Activated effector memory CD4-positive, alpha-beta T cell treated with anti-CD3 and anti-CD28 coated beads, Interleukin-2, amount 50 U/mL, for 16 hours (primary cell): ENCODE measurements around the gene TCEA2.
A peak's percentile ranks its signal among the peaks of the same experiment; 100 is the strongest.
"Not testable (repeated sequence)": the region's sequence is repeated elsewhere in the genome, so short reads cannot be mapped to it uniquely, and the experiment has no call there.

Experiments used
- DNase-seq: peaks from one replicate; pipeline ENCODE4 v3.0.0-alpha.2; 2020

The TCEA2 gene

DNA sequence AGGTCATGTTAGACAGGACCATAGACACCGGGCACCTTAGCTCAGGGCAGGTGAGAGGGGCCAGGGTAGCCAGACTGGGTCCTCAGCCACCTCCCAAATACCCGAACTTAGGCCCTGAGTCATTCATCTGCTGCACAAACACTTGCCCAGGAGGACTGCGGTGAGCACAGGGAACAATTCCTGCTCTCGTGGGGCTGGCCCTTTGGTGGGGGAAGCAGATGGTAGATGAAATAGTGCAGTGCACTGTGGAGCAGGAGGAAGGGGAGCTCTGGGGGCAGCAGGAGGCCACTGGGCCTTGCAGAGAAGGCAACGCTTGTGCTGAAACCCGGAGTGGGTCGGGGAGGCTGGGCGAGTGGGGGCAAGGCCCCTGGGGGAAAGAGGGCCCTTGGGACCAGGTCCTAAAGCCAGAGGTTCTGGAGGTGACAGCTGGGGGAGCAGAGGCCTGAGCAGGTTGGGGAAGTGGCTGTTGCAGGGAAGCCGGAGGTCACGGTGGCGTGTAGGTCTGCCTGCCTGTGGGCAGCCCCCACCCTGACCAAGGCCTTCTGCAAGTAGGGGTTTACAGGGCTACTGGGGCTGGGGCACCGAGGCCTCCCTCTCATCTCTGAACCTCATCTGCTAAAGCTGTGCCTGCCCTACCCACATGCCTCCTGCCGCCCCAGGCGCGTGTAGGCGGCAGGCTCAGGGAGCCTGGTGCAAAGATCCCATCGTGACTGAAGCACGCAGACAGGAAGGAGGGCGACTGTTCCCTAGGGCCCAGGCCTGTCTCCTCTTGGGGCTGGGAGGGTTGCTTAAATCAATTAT is 49.0 kb downstream of the TCEA2 start:
- DNase-seq: peak; percentile 31

DNA sequence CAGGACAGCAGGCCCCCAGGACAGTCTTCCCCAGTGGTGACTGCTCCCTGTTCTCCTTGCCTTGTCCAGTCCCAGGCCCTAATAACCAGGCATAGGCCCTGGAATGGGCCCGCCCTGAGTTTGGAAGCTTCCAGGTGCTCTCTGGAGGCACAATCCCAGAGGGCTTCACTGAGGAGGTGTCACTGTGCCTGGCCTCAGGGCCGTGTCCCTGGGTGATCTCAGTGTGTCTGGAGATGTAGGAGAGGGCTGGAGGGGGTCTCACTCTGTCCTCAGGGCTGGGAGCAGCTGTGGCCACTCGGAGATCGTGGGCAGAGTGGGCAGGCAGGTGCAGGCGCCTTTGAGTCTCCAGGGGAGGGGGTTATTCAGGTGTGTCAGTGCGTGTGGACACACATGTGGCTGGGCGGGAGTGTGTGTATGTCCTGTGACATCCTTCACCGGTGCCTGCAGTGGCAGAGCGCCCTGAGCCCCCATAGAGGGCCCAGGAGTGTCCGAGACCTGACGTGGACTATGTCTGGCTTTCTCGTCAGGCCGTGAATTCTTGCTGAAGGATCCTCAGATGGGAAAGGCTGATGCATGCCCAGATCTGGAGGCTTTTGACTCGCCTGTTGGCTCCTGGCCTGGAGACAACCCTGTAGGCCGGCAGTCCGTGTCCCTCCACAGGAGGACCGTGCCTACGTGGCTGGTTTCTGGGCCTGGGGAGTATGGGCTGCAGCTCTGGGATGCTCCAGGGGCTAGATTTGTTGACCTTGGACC is 49.9 kb downstream of the TCEA2 start:
- peak; percentile 50 for DNase-seq

DNA sequence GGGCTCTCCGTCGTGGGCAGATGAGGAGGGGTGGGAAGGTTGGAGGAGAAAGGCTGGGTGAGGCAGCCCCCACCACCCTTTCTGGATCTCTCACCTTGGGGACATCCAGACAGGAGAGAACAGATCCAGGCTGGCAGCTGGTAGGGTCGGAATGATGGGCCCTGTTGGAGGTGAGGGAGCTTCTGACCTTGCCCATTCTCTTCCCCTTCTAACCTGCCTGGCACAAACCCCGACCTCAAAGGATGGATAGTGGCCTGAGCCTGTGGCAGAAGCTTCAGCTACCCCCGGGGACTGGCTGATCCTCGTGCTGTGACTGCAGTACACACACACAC is 50.4 kb downstream of the TCEA2 start:
- DNase-seq: peak; percentile 46

DNA sequence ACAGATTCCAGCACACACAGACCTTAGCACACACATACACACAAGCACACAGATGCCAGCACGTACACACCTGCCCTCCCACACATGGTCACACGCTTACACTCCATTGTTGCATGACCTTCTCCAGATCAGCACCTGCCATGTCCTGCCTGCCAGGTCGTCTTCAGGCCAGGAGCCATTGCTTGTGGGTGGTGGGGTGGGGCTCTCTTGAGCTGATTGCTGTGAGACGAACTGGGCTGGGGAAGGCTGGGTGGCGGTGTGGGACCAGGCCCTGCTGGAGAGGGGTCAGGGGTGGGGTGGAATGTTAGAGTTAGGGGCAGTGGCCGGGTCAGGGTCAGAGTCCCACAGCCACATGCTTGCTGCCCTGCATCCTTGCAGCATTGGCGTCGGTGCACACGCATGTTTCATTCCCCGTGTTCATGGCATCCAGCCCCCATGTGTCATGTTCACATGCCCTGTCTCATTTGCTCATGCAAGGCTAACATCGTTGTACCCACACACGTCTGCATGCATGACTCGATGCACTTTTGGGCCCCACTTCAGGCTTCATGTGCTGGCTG is 50.9 kb downstream of the TCEA2 start:
- peak; percentile 50 for DNase-seq

DNA sequence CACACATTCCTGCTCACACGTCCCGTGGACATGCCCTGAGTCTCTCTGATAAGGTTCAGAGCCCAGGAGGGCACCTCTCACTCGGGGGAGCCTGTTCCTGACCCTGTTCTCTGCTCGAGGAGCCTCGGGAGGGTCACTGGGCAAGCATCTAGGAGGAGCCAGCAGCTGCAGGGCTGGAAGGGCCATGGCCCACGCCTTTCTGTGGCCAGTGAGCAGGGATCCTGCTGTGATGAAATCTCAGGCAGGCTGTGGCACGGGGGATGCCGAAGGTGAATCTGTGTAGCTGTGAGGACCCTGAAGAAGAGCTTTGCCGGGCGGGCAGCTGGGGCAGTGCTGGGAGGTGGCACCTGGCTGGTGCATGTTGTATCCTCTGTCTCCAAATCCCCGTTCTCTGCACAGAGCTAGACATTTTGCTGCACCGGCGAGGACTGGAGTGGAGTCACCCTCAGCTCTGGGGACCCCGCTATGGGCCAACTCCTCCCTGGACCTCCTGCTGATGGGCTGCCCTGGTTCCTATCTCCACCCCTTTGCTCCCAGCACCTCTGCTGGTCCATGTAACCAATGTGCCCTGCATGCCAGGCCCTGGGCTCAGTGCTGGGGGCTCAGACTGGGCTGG is 51.5 kb downstream of the TCEA2 start:
- peak; percentile 53 for DNase-seq

DNA sequence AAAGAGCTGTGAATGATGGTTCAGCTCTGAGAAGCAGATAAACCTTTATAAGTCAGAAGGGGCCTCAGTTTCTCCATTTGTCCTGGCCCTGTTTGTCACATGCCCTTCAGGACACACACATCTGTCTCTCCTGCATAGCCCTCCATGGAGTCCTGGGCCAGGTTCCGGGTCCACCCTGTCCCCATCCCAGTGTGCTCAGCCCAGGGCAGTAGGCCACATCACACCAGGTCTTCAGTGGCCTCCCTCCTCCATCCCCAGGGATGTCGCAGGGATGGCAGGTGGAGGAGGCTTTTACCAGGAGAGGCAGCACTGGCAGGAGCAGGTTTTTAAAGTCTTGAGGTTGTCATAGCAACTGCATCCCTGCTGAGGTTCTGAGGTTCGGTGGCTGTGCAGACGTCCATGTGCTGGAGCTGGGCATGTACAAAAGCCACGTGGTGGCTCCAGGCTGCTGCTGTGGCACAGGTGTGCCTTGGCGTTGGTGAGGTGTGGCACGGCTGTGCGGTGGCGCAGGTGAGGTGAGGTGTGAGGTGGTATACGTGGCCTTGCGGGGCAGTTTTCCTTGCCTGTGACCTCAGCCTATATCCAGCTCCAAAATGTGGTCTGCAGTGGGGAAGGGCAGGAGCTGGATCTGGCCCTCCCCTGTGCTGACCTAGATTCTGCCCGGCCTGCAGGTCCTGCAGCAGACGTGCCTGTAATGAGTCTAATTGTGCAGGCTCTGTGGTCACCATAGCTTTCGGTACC is 52.3 kb downstream of the TCEA2 start:
- DNase-seq: peak; percentile 51

DNA sequence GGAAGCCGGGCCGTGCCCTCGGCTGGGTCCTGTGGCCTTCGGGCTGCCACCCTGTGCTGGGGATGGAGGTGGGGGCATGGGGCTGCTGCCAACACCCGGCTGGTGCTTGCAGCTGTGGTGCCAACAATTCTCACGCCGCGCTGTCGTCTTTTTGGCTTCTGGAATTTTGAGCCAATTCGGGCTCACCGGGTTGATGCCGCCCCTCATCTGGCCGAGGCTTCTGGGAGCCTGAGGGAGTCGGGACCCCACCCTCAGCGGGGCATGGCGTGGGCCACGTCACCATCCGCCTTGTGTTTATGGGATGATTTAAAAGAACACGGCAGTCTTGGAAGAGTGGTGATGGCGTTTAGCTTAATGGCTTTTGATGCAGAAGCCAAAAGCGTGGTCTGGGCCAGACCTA is 53.0 kb downstream of the TCEA2 start:
- peak; percentile 59 for DNase-seq

DNA sequence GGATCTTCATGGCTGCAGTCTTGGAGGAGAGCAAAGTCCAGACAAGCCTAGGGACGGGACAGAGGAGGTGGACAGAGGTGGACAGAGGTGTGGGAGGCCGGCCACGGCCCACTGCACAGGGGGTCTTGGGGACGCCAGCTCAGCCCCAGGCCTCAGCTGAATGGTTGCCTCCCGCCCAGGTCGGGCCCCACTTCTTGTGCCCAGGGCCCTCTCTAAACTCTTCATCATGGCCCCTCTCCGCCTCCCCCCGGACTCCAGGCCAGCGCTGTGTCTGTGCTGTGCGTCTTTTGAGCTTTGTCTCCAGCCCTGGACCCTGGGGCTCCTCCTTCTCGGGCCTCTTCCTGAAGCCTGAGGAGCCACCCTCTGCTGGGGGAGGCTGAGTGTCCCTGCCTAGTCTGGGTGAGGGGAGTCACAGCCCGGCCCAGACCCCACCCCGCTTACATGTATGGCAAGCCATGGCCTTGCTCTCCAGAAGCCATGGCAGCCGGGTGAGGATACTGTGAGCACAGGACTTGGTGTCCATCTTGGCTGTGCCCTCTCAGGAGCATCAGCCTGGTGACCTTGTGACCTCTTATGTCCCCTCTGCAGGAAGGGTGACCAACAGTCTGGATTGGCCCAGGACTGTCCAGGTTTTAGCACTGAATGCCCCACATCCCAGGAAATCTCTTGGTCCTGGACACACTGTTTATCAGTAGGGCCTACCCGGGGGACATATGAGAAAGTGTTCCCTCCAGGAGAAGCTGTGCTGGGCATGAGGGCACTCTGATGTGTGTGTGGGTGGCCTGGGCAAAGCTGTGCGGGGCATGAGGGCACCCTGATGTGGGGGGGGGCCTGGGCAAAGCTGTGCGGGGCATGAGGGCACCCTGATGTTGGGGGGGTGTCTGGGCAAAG is 53.8 kb downstream of the TCEA2 start:
- DNase-seq: peak; percentile 49

DNA sequence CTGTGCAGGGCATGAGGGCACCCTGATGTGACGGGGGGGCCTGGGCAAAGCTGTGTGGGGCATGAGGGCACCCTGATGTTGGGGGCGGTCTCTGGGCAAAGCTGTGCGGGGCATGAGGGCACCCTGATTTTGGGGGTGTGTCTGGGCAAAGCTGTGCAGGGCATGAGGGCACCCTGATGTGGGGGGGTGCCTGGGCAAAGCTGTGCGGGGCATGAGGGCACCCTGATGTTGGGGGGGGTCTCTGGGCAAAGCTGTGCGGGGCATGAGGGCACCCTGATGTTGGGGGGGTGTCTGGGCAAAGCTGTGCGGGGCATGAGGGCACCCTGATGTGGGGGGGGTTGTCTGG is 54.4 kb downstream of the TCEA2 start:
- DNase-seq: not testable (repeated sequence)

DNA sequence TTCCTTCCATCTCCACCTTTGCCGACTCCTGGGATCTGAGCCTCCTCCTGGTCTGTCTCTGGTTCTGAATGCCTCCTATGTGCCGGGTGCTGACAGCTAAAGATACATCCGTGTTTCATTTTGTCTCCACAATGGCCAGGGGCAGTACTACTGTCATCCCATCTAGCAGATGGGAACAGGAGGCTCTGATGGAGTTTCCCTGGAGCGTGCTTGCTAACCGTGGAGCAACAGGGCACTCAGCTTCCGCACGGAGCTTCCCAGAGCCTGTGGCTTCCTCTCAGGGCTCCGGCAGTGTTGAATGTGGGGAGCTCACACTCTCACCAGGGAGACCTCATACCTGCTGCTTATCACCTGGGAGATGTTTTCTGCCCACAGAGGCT is 56.3 kb downstream of the TCEA2 start:
- peak; percentile 59 for DNase-seq

DNA sequence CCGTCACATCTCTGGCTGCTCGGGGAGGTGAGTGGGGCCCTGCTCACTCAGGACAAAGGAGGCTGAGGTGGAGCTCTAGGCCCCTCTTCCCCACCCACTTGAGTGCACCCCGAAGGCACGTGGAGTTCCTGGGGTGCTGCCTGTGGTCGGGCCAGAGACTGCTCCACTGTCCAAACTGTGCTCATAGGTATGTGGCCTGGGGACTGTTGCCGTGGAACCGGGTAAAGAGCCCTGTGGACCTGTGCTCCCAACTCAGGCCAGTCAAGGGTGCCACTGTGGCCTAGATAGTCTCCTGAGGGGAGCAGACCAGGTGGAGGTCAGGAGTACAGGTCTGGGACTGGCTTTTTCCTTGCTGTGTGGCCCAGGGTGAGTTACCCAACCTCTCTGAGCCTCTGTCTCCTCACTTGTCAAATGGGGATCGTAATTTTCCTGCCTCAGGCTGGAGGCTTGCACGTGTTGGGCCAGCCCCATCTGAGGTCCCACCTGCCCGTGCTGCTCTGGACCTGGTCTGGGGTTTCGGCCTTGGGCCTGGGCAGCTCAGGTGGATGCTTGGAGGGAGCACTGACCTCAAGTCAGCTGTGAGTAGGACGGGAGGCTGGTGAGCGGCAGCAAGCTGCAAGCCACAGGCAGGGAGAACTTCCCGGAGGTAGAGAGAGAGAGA is 56.8 kb downstream of the TCEA2 start:
- peak; percentile 60 for DNase-seq

DNA sequence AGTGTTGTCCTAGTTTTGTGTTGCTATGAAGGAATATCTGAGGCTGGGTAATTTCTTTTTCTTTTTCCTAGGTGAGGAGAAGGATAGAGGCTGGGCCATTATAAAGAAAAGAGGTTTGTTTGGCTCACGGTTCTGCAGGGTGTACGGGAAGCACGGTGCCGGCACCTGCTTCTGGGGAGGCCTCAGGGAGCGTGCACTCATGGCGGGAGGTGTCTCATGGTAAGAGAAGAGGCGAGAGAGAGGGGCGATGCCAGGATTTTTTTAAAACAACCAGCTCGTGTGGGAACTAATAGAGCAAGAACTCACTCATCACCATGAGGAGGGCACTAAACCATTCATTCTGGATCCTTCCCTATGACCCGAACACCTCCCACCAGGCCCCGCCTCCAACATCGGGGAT is 58.6 kb downstream of the TCEA2 start:
- peak; percentile 24 for DNase-seq
